Stimulated activated naive CD4-positive, alpha-beta T cell treated with Interleukin-2 at 50 U/mL for 16 hours (primary cell): ENCODE measurements around the gene PRLH.
"Not testable (repeated sequence)": the region's sequence is repeated elsewhere in the genome, so short reads cannot be mapped to it uniquely, and the experiment has no call there.

Experiments
- DNase-seq: peaks from one replicate; lab custom pipeline; 2025; lab: John Stamatoyannopoulos, UW

Gene PRLH

DNA sequence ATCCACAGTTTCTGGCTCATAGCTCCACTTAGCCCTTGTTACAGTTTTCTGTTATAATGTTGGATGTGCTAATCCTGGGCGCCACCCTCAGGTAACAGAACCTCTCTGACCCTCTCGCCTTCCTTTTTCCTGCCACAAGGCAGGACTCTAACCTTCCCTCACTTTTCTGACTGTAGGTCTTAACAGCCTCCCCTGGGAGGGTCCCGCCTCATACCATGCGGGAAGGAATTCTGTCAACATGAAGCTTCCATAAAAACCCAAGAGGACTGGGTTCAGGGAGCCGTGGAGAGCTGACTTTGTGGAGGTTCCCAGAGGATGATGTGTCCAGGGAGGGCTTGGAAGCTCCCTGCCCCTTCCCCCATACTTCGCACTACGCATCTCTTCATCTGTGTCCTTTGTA, 36.0 kb downstream of the PRLH start:
- DNase-seq = no peak

DNA sequence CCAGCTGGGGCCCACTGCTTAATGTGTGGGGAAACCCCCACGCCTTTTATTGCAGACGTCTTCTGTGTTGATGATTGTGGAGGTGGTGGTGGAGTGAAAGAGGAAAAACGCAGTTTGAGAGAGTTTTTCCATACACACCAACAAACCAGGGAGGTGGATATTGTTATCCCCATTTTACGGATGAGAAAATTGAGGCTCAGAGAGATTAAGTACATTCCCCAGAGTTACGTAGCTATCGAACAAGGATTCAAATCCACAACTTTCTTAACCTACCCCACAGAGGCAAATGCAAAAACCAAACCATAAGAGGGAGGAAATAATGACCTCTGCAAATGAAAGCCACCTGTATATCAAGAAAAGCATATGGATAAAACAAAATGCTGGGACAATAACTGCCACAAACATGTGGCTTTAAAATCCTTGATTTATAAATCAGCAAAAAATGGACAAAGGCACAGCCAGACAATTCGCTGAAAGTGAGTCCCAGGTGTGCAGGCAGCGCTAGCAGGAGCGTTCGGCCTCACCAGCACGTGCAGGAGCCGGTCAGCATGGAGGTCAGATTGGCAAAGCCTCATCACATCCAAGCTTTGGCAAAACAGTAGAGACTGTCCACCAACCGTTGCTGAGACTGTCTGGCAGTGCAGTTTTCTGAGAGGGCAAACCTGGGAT, 36.8 kb downstream of the PRLH start:
- no peak for DNase-seq

DNA sequence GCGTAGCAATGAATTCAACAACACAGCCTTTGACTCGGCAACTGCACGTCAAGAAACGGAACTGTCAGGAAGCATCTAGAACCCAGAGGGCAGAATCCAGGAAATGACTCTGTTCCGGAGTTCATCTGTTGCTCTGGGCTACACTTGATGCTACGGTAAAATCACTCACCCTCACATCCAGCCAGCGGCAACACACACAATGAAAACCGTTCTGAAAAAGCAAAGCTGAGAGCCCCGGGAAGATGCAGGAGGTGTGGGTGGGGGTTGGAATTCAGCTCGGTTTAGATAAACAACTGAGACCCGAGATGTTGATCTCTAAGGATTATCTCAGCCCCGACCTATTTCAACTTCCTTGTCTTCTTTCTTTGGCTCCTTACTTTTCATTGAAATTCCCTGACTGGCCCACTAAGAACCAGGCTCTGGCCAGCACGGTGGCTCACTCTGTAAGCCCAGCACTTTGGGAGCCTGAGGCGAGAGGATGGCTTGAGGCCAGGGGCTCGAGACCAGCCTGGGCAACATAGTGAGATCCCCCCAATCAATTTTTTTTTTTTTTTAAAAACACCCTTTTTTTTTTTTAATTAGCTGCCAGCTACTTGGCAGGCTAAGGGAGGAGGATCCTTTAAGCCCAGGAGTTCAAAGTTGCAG, 37.5 kb downstream of the PRLH start:
- peak; percentile 35 for DNase-seq

DNA sequence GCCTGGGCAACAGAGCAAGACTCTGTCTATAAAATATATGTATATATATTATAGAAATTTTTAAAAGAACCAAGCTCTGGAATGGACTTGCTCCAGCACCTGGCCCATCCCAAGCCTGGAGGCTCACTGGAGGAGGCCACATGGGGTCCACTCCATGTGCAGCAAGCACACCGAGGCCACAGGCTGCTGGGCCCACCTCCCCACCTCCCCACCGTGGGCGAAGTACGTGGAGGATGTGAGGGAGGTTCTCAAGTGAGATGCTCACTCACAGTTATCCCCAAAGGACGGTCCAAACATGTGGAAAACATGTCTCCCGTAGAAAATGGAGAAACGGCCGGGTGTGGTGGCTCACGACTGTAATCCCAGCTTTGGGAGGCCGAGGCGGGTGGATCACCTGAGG, 38.0 kb downstream of the PRLH start:
- DNase-seq = no peak

DNA sequence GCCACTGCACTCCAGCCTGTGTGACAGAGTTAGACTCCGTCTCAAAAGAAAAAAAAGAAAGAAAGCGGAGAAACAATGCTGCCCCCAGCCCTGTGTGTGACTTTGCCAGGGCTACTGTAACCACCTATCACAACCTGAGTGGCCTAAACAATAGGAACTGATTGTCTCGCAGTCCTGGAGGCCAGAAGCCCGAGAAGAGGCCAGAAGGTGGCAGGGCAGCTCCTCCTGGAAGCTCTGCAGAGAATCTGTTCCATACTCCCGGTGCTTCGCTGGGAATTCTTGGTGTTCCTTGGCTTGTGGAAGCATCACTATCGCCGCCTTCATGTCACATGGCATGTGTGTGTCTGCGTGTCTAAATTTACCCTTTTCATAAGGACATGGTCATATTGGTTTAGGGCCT, 38.6 kb downstream of the PRLH start:
- DNase-seq = no peak

DNA sequence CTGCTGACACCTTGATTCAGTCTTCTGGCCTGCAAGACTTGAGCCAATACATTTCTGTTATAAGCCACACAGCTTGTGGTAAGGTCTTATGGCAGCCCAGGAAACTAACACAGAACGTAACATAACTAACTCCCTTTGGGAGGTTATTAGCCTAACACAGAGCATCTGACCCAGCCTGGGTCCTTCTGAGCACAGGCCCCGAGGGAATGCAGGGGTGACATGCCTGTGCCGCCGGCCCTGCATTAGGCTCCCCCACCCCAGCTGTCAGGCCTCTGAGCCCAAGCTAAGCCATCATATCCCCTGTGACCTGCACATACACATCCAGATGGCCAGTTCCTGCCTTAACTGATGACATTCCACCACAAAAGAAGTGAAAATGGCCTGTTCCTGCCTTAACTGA, 40.1 kb downstream of the PRLH start:
- DNase-seq = not testable (repeated sequence)

DNA sequence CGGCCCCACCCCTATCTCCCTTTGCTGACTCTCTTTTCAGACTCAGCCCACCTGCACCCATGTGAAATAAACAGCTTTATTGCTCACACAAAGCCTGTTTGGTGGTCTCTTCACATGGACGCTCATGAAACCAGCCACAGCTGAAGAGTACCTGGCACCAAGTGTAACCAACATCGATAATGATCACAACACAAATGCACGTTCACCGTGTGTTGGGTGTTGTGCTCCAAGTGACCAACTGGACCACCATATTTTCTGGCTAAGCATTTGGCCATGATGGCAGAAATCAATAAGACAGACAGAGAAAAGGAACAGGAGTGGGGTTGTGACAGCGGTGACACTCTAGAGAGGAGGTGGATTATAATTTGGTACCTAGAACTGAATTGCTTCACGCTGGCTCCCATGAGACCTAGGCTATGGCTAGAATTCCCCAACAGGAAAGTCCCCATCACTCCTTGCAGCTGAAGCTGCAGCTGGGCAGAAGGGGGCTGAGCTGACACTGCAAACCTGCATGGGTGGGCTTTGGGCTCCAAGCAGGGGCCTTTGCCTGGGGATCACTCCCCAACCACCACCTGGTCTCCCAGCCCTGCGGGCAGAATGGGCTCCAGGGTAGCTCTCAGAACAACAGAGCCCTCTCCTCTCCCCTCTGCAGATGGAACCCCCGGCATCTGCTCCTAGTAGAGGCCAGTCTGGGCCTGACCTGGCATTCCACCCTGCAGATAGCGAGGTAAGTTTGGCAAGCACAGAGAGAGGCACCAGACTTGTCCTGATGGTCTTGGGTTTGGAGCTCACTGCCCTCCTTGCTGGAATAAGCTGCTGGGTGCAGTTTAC, 46.4 kb downstream of the PRLH start:
- no peak for DNase-seq

DNA sequence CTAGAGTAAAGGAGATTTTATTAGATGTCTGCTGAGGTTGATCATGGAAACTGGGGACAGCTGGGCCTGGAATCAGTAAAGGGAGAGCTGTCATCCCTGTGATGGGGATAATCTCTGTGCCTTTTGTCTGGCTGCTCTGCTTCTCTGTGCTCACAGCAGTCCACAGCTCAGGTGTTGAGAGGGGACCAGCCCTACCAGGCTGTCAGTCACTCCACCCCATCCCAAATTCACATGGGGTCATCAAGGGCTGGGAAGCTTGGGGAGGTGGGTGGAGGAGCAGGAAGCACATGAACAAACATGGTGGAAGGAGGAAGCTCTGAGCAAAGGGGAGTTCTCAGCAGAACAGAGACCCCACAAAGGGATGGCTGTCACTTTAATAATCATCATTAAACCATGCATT, 47.3 kb downstream of the PRLH start:
- DNase-seq = no peak

DNA sequence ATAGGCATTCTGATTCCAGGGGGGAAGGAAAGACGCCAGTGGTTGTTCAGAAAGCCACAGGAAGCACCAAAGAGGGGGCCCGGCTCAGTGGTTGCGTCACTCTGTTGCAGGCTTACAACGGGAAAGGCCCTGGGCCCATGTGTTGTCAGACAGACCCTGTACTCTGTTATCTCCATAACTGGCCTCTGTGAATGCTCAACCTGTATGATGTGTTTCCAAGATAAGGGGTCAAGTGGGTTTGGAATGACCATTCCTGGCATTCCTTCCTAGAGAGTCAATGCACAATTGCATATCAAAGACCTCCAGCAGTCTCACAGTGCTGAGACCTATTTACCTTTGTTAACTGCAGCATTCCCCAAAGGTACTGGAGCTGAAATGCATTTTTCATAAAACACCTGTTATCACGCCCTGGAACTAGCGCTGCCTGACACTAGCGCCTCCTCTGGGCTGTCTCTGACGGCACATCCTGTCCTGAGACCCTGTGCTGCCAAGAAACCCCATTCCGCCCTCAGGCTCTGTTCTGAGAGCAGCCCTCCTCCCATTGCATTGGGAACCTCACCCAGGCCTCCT, 47.9 kb downstream of the PRLH start:
- no peak for DNase-seq

DNA sequence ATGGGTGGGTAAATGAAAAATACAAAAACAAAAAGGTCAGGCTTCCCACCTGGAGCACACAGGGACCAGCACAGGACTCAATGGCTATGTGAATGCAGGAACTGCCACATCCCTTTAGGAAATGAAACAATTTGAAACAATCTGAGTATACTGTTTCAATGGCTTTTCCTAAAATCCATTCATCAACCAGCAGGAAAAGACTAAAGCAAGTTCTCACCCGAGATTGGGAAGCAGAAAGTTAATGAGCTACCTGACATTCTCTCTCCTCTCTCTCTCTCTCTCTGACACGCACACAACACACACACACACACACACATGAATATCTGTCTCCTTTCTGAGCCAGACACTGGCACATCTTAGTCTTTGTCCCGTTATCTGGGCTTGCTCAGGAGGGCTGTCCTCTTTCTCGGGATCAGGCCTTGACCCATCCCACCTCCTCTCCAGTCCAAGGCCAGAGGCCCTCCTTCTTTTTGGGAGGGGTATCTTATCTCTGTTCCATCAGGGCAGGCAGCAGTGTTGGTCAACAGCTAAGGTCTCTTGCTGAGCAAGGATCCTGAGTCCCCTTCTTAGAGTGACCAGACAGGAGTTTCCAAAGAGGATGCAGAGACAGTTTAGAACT, 49.4 kb downstream of the PRLH start:
- DNase-seq = no peak

DNA sequence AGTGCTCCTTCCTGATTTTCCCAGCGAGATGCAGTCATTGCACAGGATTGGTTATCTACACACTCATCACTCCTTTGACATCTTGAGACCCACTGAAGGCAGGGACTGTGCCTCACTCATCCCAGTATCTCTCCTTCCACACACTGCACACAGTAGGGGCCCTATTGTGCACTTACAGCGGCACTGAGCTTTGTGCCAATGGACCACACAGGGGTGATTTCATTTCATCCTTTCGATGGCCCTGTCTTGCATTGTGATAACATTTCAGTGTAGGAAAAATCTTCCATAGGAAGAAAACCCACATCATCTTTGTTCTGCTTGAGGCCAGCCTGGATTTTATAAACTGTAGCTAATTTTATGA, 50.0 kb downstream of the PRLH start:
- no peak for DNase-seq
